Right lobe of liver (tissue), 4 donors: ENCODE results near the gene WDR18.

Source experiments
- POLR2A ChIP-seq: fragments of 450-650 bp; IDR thresholded peaks from one replicate; pipeline ENCODE4 v1.6.1; 2017; ENCODE audit warnings: antibody characterized with exemption, mild to moderate bottlenecking
- TF ChIP-seq, protein P1 (sequence below), 4 donors: fragments of 200-600 bp in 3 of 4; fragments of 450-650 bp in 1 of 4; IDR thresholded peaks; one replicate each; pipeline versions ENCODE4 v1.5.1 to v1.8.0; 2016 to 2022; ENCODE audit warnings: antibody characterized with exemption in 4 of 4, mild to moderate bottlenecking in 2 of 4
- donor health status: DM: no; HTN: no; CAD: no.
- donor health status: DM: no; HTN: no; CAD: no.
- donor health status: DM: no; HTN: yes; CAD: no.

DNA sequence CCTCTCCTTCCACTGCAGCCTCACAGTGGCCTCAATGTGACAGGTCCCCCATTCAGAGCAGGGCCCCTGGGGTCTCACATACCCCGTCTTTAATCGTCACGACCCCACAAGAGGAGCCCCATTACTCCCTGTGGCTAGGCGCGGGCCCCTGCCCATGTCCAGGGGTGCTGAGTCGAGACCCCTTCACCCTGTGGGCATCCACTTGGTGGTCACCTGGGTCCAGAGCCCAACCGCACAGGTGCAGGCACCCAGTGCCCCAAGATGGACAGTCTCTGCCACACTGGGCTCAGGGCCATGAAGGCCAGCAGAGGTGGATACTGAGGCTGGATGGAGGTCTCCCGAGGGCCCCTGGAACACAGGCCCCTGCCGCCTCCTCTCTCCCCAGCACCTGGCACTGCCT, 33.8 kb downstream of the WDR18 start:
- TF ChIP-seq, protein P1, sequence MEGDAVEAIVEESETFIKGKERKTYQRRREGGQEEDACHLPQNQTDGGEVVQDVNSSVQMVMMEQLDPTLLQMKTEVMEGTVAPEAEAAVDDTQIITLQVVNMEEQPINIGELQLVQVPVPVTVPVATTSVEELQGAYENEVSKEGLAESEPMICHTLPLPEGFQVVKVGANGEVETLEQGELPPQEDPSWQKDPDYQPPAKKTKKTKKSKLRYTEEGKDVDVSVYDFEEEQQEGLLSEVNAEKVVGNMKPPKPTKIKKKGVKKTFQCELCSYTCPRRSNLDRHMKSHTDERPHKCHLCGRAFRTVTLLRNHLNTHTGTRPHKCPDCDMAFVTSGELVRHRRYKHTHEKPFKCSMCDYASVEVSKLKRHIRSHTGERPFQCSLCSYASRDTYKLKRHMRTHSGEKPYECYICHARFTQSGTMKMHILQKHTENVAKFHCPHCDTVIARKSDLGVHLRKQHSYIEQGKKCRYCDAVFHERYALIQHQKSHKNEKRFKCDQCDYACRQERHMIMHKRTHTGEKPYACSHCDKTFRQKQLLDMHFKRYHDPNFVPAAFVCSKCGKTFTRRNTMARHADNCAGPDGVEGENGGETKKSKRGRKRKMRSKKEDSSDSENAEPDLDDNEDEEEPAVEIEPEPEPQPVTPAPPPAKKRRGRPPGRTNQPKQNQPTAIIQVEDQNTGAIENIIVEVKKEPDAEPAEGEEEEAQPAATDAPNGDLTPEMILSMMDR (IDR thresholded peaks at IDR 0.05) = no peak
- no peak for TF ChIP-seq POLR2A
